Heart left ventricle (tissue), 16 donors: ENCODE measurements around the gene SULF2. TPM values are rescaled to one million over a fixed set of nuclear protein-coding genes. Genes with fewer than 3 reads are reported as not detected.

Experiments
- ATAC-seq, 4 donors: fragments of 200-7000 bp; cut with Tn5 transposase; one replicate each; pipeline ENCODE4 v1.9.1; 2020 to 2022; ENCODE audit warnings: moderate library complexity in 4 of 4, mild to moderate bottlenecking in 3 of 4, moderate number of reproducible peaks in 1 of 4
- DNase-seq, 5 donors: peaks; one replicate each; pipeline ENCODE4 v3.0.0-alpha.2; 2020
- H3K27ac ChIP-seq, 12 donors: fragments of 200-600 bp; sonication (generic) in 4 of 12; one replicate each; pipeline versions ENCODE4 v1.5.0 to v1.8.0; 2016 to 2022; ENCODE audit warnings: mild to moderate bottlenecking in 2 of 12
- H3K27me3 ChIP-seq, 9 donors: fragments of 200-600 bp; sonication (generic) in 2 of 9; one replicate each; pipeline versions ENCODE4 v1.5.1 to v1.8.0; 2016 to 2022; ENCODE audit warnings: mild to moderate bottlenecking in 3 of 9
- H3K36me3 ChIP-seq, 9 donors: fragments of 200-600 bp; sonication (generic) in 2 of 9; one replicate each; pipeline versions ENCODE4 v1.5.0 to v1.8.0; 2018 to 2022; ENCODE audit warnings: mild to moderate bottlenecking in 2 of 9
- H3K4me1 ChIP-seq, 12 donors: fragments of 200-600 bp; sonication (generic) in 4 of 12; one replicate each; pipeline versions ENCODE4 v1.5.0 to v1.8.0; 2016 to 2022; ENCODE audit warnings: mild to moderate bottlenecking in 3 of 12
- H3K4me3 ChIP-seq, 12 donors: fragments of 200-600 bp; sonication (generic) in 4 of 12; one replicate each; pipeline versions ENCODE4 v1.5.0 to v1.8.0; 2017 to 2022; ENCODE audit warnings: mild to moderate bottlenecking in 9 of 12, moderate library complexity in 4 of 12
- H3K9me3 ChIP-seq, 12 donors: fragments of 200-600 bp; sonication (generic) in 4 of 12; one replicate each; pipeline versions ENCODE4 v1.5.0 to v1.8.0; 2016 to 2022; ENCODE audit warnings: mild to moderate bottlenecking in 1 of 12
- CTCF ChIP-seq, 12 donors: fragments of 200-600 bp; sonication (generic) in 4 of 12; IDR thresholded peaks; one replicate each; pipeline versions ENCODE4 v1.5.0 to v1.8.0; 2018 to 2022; ENCODE audit warnings: antibody characterized with exemption in 12 of 12, mild to moderate bottlenecking in 5 of 12
- POLR2A ChIP-seq, 2 donors: fragments of 450-650 bp; IDR thresholded peaks; one replicate each; pipeline ENCODE4 v1.6.1; 2017; ENCODE audit warnings: antibody characterized with exemption in 2 of 2, mild to moderate bottlenecking in 2 of 2, moderate library complexity in 2 of 2
- WGBS, 4 donors: extraction: QIAGEN DNeasy Blood & Tissue Kit in 2 of 4; methylation state at CpG; one replicate each; pipeline versions ENCODE4 v1.1.5 to v1.1.7; 2013 to 2018; 5-methylcytosine and 5-hydroxymethylcytosine counted together
- intact Hi-C, 10 donors: fragments of 100-400 bp; cut with DNase I; formaldehyde crosslinking; loops; one replicate each; pipeline versions ENCODE4 v1.11.1 to v1.14.2; 2022
- polyA plus RNA-seq, 2 donors: library from polyadenylated mRNA; stranded (reverse); fragments of 200-250 nt; gene quantifications; one replicate each; pipeline ENCODE4 v1.2.3, GENCODE V29; 2013
- total RNA-seq, 9 donors: library from RNA; depleted of rRNA in 2 of 9; stranded (reverse); fragments of >200 nt in 2 of 9; fragmentation: NEBNext Ultra II Directional in 3 of 9; extraction: Animal tissue kit (Norgen Biotek cat#: 25700) in 3 of 9; gene quantifications; one replicate each; pipeline versions ENCODE4 v1.1.0 to v1.2.4, GENCODE V29; 2016 to 2023
- donor health status: ischemic (EF 13 %, LVEDD 7.1; RV severe dilation, severe dysfunction).
- donor health status: healthy with polysubstance abuse.
- donor health status: DM: no; HTN: yes; CAD: no.
- donor health status: DM: no; HTN: no; CAD: no.
- donor health status: ischemic (EF 25% LVEDD 6.9; RV normal size, moderate dysfunction).
- donor health status: ischemic (EF 25% LVEDD 5.7; RV mildly dilated, moderate dysfunction).
- donor health status: healthy.
- donor health status: DM: yes; HTN: yes; CAD: no.
- donor health status: ischemic (EF 35%, LVEDD 5.7; RV mildly dilated, moderate dysfunction).
- donor health status: nonischemic (EF 11% LVEDD 7.7; RV severe dilation, severe dysfunction).
- donor health status: DM: yes; HTN: yes; CAD: no.
- donor health status: PGD.
- donor health status: ischemic (EF 29% LVEDD 5.4; RV normal size, mild dysfunction).
- donor health status: nonischemic (EF 23%, LVEDD 6.1; RV moderate dilation, normal function).

Gene SULF2
- total and polyA plus RNA-seq, 11 donors, result 16.7 to 51.5 (median 28.5) TPM

- peak; percentile 71 to 79 (median 77) for DNase-seq
- Histone ChIP-seq H3K4me1 (peaks cover 0 to 26% (median 6%) of the 10 kb centered on the region in 12 donors), H3K36me3 (peaks cover 0 to 1% (median 0%) of the 10 kb centered on the region in 9 donors), H3K9me3 (no peaks in the 10 kb centered on the region), H3K27ac (no peak overlapping the region), H3K27me3 (no peaks in the 10 kb centered on the region), H3K4me3 (no peak overlapping the region)
- TF ChIP-seq CTCF (IDR thresholded peaks at IDR 0.05), result peak; percentile 77 to 91 (median 86)
- TF ChIP-seq POLR2A (IDR thresholded peaks at IDR 0.05), result no peak
- intact Hi-C loops, result loop anchor here (1.0 to 5.0 kb wide), 9 partner anchors 47 to 897 kb away; partner anchors contain the start of gene SULF2 (in 1 of the 10)
- peak in 3 of 4 donors; percentile 60 to 64 (median 61) for ATAC-seq
- 50 to 62% (median 58%) methylated on average over 13 to 18 of the region's 18 CpGs for WGBS, 4 donors
Observed at GRCh38 chr20:47725248-47725973, 59.9 kb downstream of the SULF2 start.

GRCh38 chr20:47724910-47725247, 60.4 kb downstream of the SULF2 start:
- DNase-seq, result no peak
- WGBS, 4 donors, result 86 to 94% (median 91%) methylated on average over 5 of the region's 5 CpGs
- Histone ChIP-seq H3K36me3 (no peaks in the 10 kb centered on the region), H3K27me3 (no peaks in the 10 kb centered on the region), H3K4me1 (peaks cover 0 to 26% (median 6%) of the 10 kb centered on the region in 12 donors), H3K9me3 (no peaks in the 10 kb centered on the region), H3K27ac (no peak overlapping the region), H3K4me3 (no peak overlapping the region)
- no peak for TF ChIP-seq POLR2A (IDR thresholded peaks at IDR 0.05)
- TF ChIP-seq CTCF (IDR thresholded peaks at IDR 0.05), result no peak
- no peak for ATAC-seq
- intact Hi-C loops, result loop anchor here (1.0 to 5.0 kb wide), 9 partner anchors 47 to 897 kb away; partner anchors contain the start of gene SULF2 (in 1 of the 10)

GRCh38 chr20:47724396-47724795, 60.9 kb downstream of the SULF2 start:
- WGBS, 4 donors, result 80 to 93% (median 88%) methylated on average over 6 of the region's 6 CpGs
- TF ChIP-seq CTCF (IDR thresholded peaks at IDR 0.05), result no peak
- TF ChIP-seq POLR2A (IDR thresholded peaks at IDR 0.05), result no peak
- Histone ChIP-seq H3K4me1 (peaks cover 0 to 26% (median 6%) of the 10 kb centered on the region in 12 donors), H3K4me3 (no peak overlapping the region), H3K9me3 (no peaks in the 10 kb centered on the region), H3K27me3 (no peaks in the 10 kb centered on the region), H3K36me3 (no peaks in the 10 kb centered on the region), H3K27ac (no peak overlapping the region)
- intact Hi-C loops, result loop anchor here in 3 of 10 donors (2.0 kb wide), 2 partner anchors 60 to 896 kb away; partner anchors contain the start of gene SULF2 (in 1 of the 3)
- ATAC-seq (no peak), DNase-seq (no peak)

- no peak overlapping the region for H3K4me3 ChIP-seq
- ATAC-seq (no peak), DNase-seq (no peak)
- no peaks in the 10 kb centered on the region for H3K36me3 ChIP-seq
- H3K9me3 ChIP-seq, result no peaks in the 10 kb centered on the region
- no peak overlapping the region for H3K27ac ChIP-seq
- TF ChIP-seq POLR2A (IDR thresholded peaks at IDR 0.05) (no peak), CTCF (IDR thresholded peaks at IDR 0.05) (no peak)
- intact Hi-C loops, result no loop called here
- H3K4me1 ChIP-seq, result peaks cover 0 to 21% (median 6%) of the 10 kb centered on the region in 12 donors
- no peaks in the 10 kb centered on the region for H3K27me3 ChIP-seq
- 78 to 83% (median 80%) methylated on average over 11 of the region's 11 CpGs for WGBS, 4 donors
Observed at GRCh38 chr20:47723322-47723721, 62.0 kb downstream of the SULF2 start.
